SK-N-SH (cell line): Measurements from ENCODE around the gene TMED6.

Source experiments
- FOXJ3 ChIP-seq: sonication (generic); formaldehyde crosslinking; IDR thresholded peaks from 2 replicates; pipeline ENCODE4 v1.5.1; 2020; ENCODE audit warnings: mild to moderate bottlenecking, missing genetic modification reagents
- RAD21 ChIP-seq: IDR thresholded peaks from 2 replicates; pipeline ENCODE4 v1.6.1; 2012; ENCODE audit warnings: mild to moderate bottlenecking, low read length
- TF ChIP-seq, protein P1 (sequence below): fragments of 200-600 bp; sonication (generic); IDR thresholded peaks from 2 replicates; pipeline ENCODE4 v1.6.1; 2017; ENCODE audit warnings: antibody characterized with exemption, mild to moderate bottlenecking, moderate library complexity

DNA sequence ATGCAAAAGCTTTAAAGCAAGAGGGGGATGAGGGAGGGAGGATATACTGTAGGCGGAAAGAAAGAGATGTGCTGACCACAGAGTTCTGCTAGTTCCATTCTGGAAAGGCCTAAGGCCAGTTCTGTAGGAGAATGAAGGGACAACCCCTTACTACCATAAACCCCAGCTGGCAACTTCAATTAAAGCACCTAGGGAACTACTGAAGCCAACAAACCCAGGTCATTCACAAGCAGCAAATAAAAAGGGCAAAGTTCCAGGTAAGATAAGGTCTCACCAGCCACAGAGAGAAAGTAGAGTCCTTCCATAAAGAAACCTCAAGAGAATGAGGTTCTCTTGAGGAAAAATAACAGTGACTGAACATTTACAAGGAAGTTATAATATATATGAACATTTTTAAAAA lies 21.4 kb upstream of the TMED6 start:
- TF ChIP-seq RAD21 (no peak), FOXJ3 (no peak)
- TF ChIP-seq, protein P1, sequence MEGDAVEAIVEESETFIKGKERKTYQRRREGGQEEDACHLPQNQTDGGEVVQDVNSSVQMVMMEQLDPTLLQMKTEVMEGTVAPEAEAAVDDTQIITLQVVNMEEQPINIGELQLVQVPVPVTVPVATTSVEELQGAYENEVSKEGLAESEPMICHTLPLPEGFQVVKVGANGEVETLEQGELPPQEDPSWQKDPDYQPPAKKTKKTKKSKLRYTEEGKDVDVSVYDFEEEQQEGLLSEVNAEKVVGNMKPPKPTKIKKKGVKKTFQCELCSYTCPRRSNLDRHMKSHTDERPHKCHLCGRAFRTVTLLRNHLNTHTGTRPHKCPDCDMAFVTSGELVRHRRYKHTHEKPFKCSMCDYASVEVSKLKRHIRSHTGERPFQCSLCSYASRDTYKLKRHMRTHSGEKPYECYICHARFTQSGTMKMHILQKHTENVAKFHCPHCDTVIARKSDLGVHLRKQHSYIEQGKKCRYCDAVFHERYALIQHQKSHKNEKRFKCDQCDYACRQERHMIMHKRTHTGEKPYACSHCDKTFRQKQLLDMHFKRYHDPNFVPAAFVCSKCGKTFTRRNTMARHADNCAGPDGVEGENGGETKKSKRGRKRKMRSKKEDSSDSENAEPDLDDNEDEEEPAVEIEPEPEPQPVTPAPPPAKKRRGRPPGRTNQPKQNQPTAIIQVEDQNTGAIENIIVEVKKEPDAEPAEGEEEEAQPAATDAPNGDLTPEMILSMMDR = no peak
